Skeletal muscle satellite cell (primary cell): ENCODE data around the gene CGREF1.

Source experiments
- H3K27me3 ChIP-seq: 2 replicates; pipeline ENCODE4 v1.7.0; 2013; ENCODE audit warnings: low read length; ENCODE audit not compliant: control insufficient read depth, insufficient read depth
- H3K36me3 ChIP-seq: 2 replicates; pipeline ENCODE4 v1.7.0; 2013; ENCODE audit warnings: mild to moderate bottlenecking, control low read depth, low read length; ENCODE audit not compliant: insufficient read depth
- H3K4me1 ChIP-seq: 2 replicates; pipeline ENCODE4 v1.7.0; 2013; ENCODE audit warnings: low read length; ENCODE audit not compliant: control insufficient read depth, insufficient read depth
- H3K4me2 ChIP-seq: 2 replicates; pipeline ENCODE4 v1.7.0; 2013; ENCODE audit warnings: mild to moderate bottlenecking, low read length
- H3K4me3 ChIP-seq: 2 replicates; pipeline ENCODE4 v1.7.0; 2013; ENCODE audit warnings: low read length
- H3K9ac ChIP-seq: 2 replicates; pipeline ENCODE4 v1.7.0; 2013; ENCODE audit warnings: mild to moderate bottlenecking, low read depth, low read length, moderate library complexity
- H3K9me3 ChIP-seq: replicated peaks from 2 replicates; pipeline ENCODE4 v1.7.0; 2013; ENCODE audit warnings: mild to moderate bottlenecking, control low read depth, low read length

CGREF1 gene

GRCh38 chr2:27060323-27060722 is 58.6 kb downstream of the CGREF1 start:
- Histone ChIP-seq H3K4me3 (no peak overlapping the region), H3K4me2 (no peak overlapping the region), H3K27me3 (no peaks in the 10 kb centered on the region), H3K4me1 (no peaks in the 10 kb centered on the region), H3K9ac (no peak overlapping the region), H3K9me3 (no peaks in the 10 kb centered on the region), H3K36me3 (peaks cover 18% of the 10 kb centered on the region)

- no peak overlapping the region for H3K9ac ChIP-seq
- no peaks in the 10 kb centered on the region for H3K4me1 ChIP-seq
- no peak overlapping the region for H3K4me2 ChIP-seq
- H3K4me3 ChIP-seq, result no peak overlapping the region
- H3K36me3 ChIP-seq, result peaks cover 17% of the 10 kb centered on the region
- H3K27me3 ChIP-seq, result no peaks in the 10 kb centered on the region
- H3K9me3 ChIP-seq, result no peaks in the 10 kb centered on the region
Observed at GRCh38 chr2:27059141-27059820, 59.6 kb downstream of the CGREF1 start.

GRCh38 chr2:27058210-27058609 is 60.7 kb downstream of the CGREF1 start:
- no peaks in the 10 kb centered on the region for H3K27me3 ChIP-seq
- no peak overlapping the region for H3K9ac ChIP-seq
- H3K4me1 ChIP-seq, result no peaks in the 10 kb centered on the region
- no peak overlapping the region for H3K4me2 ChIP-seq
- peaks cover 20% of the 10 kb centered on the region for H3K36me3 ChIP-seq
- H3K4me3 ChIP-seq, result no peak overlapping the region
- no peaks in the 10 kb centered on the region for H3K9me3 ChIP-seq

GRCh38 chr2:27057184-27057583 is 61.7 kb downstream of the CGREF1 start:
- Histone ChIP-seq H3K4me1 (no peaks in the 10 kb centered on the region), H3K27me3 (no peaks in the 10 kb centered on the region), H3K9me3 (no peaks in the 10 kb centered on the region), H3K9ac (no peak overlapping the region), H3K36me3 (peaks cover 20% of the 10 kb centered on the region), H3K4me2 (no peak overlapping the region), H3K4me3 (no peak overlapping the region)

- no peaks in the 10 kb centered on the region for H3K27me3 ChIP-seq
- H3K9me3 ChIP-seq, result no peaks in the 10 kb centered on the region
- no peak overlapping the region for H3K9ac ChIP-seq
- H3K4me1 ChIP-seq, result peaks cover 4% of the 10 kb centered on the region
- H3K4me3 ChIP-seq, result no peak overlapping the region
- H3K36me3 ChIP-seq, result peaks cover 15% of the 10 kb centered on the region
- no peak overlapping the region for H3K4me2 ChIP-seq
Observed at GRCh38 chr2:27054721-27055120, 64.2 kb downstream of the CGREF1 start.

GRCh38 chr2:27053776-27054175 is 65.2 kb downstream of the CGREF1 start:
- no peak overlapping the region for H3K9ac ChIP-seq
- no peak overlapping the region for H3K4me2 ChIP-seq
- peaks cover 9% of the 10 kb centered on the region for H3K4me1 ChIP-seq
- no peaks in the 10 kb centered on the region for H3K27me3 ChIP-seq
- no peak overlapping the region for H3K4me3 ChIP-seq
- H3K36me3 ChIP-seq, result peaks cover 11% of the 10 kb centered on the region
- no peaks in the 10 kb centered on the region for H3K9me3 ChIP-seq

GRCh38 chr2:27053321-27053720 is 65.6 kb downstream of the CGREF1 start:
- H3K4me2 ChIP-seq, result no peak overlapping the region
- H3K9ac ChIP-seq, result no peak overlapping the region
- H3K27me3 ChIP-seq, result no peaks in the 10 kb centered on the region
- H3K4me1 ChIP-seq, result peaks cover 9% of the 10 kb centered on the region
- H3K4me3 ChIP-seq, result no peak overlapping the region
- peaks cover 11% of the 10 kb centered on the region for H3K36me3 ChIP-seq
- no peaks in the 10 kb centered on the region for H3K9me3 ChIP-seq

- Histone ChIP-seq H3K9me3 (no peaks in the 10 kb centered on the region), H3K4me3 (peak overlapping the region; percentile 89), H3K9ac (peak overlapping the region; percentile 81), H3K27me3 (no peaks in the 10 kb centered on the region), H3K36me3 (peaks cover 11% of the 10 kb centered on the region), H3K4me1 (peaks cover 9% of the 10 kb centered on the region), H3K4me2 (peak overlapping the region; percentile 99)
Observed at GRCh38 chr2:27051902-27052645, 66.9 kb downstream of the CGREF1 start.

GRCh38 chr2:27050996-27051901 is 67.7 kb downstream of the CGREF1 start, which contains the start of gene AGBL5:
AGBL5 (plus strand) TSS chr2:27051668; CDS start chr2:27052959, 1,291 bp downstream.
- peaks cover 11% of the 10 kb centered on the region for H3K36me3 ChIP-seq
- H3K4me3 ChIP-seq, result peak within 1 kb of the TSS; percentile 93
- H3K4me2 ChIP-seq, result peak within 1 kb of the TSS; percentile 99
- H3K9ac ChIP-seq, result peak within 1 kb of the TSS; percentile 81
- H3K27me3 ChIP-seq, result no peaks in the 10 kb centered on the region
- H3K9me3 ChIP-seq, result no peaks in the 10 kb centered on the region
- peaks cover 9% of the 10 kb centered on the region for H3K4me1 ChIP-seq
